SK-N-SH (cell line): ENCODE results near the gene HDAC4. TPM values are rescaled to one million over a fixed set of nuclear protein-coding genes. Genes with fewer than 3 reads are reported as not detected.

Experiments used
- CTCF ChIA-PET: fragments of 300-600, 350-600 bp; formaldehyde crosslinking; extraction: SDS; loops from one replicate; lab custom pipeline; 2021; lab: Yijun Ruan, JAX
- POLR2A ChIA-PET: fragments of 350-600 bp; sonication (Branson Sonifier 250); formaldehyde crosslinking; extraction: SDS; loops from one replicate; lab custom pipeline; 2020; ENCODE audit warnings: antibody characterized with exemption, inconsistent platforms; lab: Yijun Ruan, JAX
- DNase-seq: peaks from one replicate; pipeline ENCODE4 v3.0.0; 2012
- H2AFZ ChIP-seq: fragments of 200-600 bp; sonication (generic); 2 replicates; pipeline ENCODE4 v1.8.1; 2016; ENCODE audit warnings: antibody characterized with exemption, mild to moderate bottlenecking, low read depth
- H3F3A ChIP-seq: fragments of 200-600 bp; sonication (generic); replicated peaks from 2 replicates; pipeline ENCODE3; 2016; ENCODE audit warnings: antibody characterized with exemption, mild to moderate bottlenecking; ENCODE audit not compliant: insufficient read depth
- H3K27ac ChIP-seq, 2 experiments: fragments of 200-500 bp in 1 of 2; fragments of 200-600 bp in 1 of 2; sonication (Bioruptor generic) in 1 of 2; sonication (generic), shearing (Covaris generic) in 1 of 2; 2 replicates each; pipeline versions ENCODE4 v1.5.1 to v1.6.1; 2014 to 2016; ENCODE audit warnings: low read depth in 2 of 2, inconsistent platforms in 1 of 2, low read length in 1 of 2, mild to moderate bottlenecking in 1 of 2, mixed read lengths in 1 of 2
- H3K27me3 ChIP-seq: fragments of 200-600 bp; sonication (generic), shearing (Covaris generic); 2 replicates; pipeline ENCODE4 v1.6.1; 2016; ENCODE audit warnings: mixed run types; ENCODE audit not compliant: insufficient read depth
- H3K36me3 ChIP-seq, 2 experiments: fragments of 200-500 bp in 1 of 2; fragments of 200-600 bp in 1 of 2; sonication (Bioruptor generic) in 1 of 2; sonication (generic) in 1 of 2; replicated peaks in 1 of 2; 2 replicates each; pipeline versions ENCODE3 to v1.5.1; 2014 to 2016; ENCODE audit warnings: low read length in 1 of 2, mild to moderate bottlenecking in 1 of 2; ENCODE audit not compliant: insufficient read depth in 2 of 2, control insufficient read depth in 1 of 2
- H3K4me1 ChIP-seq, 2 experiments: fragments of 200-500 bp in 1 of 2; fragments of 200-600 bp in 1 of 2; sonication (Bioruptor generic) in 1 of 2; sonication (generic), shearing (Covaris generic) in 1 of 2; 2 replicates each; pipeline versions ENCODE4 v1.5.1 to v1.6.1; 2014 to 2016; ENCODE audit warnings: low read depth in 1 of 2, low read length in 1 of 2, mixed run types in 1 of 2; ENCODE audit not compliant: insufficient read depth in 2 of 2, control insufficient read depth in 1 of 2
- H3K4me2 ChIP-seq: fragments of 200-600 bp; sonication (generic), shearing (Covaris generic); 2 replicates; pipeline ENCODE4 v1.6.1; 2017; ENCODE audit warnings: mixed run types
- H3K4me3 ChIP-seq, 2 experiments: fragments of 200-500 bp in 1 of 2; fragments of 200-600 bp in 1 of 2; sonication (Bioruptor generic) in 1 of 2; sonication (generic), shearing (Covaris generic) in 1 of 2; 2 replicates each; pipeline versions ENCODE4 v1.5.1 to v1.8.1; 2014 to 2016; ENCODE audit warnings: low read depth in 2 of 2, inconsistent platforms in 1 of 2, low read length in 1 of 2, mild to moderate bottlenecking in 1 of 2, mixed read lengths in 1 of 2, moderate library complexity in 1 of 2
- H3K79me2 ChIP-seq: fragments of 200-600 bp; sonication (generic); 2 replicates; pipeline ENCODE4 v1.8.1; 2017; ENCODE audit warnings: mild to moderate bottlenecking; ENCODE audit not compliant: insufficient read depth
- H3K9ac ChIP-seq: fragments of 200-600 bp; sonication (generic); 2 replicates; pipeline ENCODE4 v1.6.1; 2017; ENCODE audit warnings: mixed run types
- H3K9me2 ChIP-seq: fragments of 200-600 bp; sonication (generic); 2 replicates; pipeline ENCODE4 v1.6.1; 2017; ENCODE audit warnings: mixed run types
- H3K9me3 ChIP-seq: fragments of 200-600 bp; sonication (generic); 2 replicates; pipeline ENCODE4 v1.6.1; 2017; ENCODE audit warnings: mixed run types, mild to moderate bottlenecking, moderate library complexity
- H4K20me1 ChIP-seq: fragments of 200-600 bp; sonication (generic); 2 replicates; pipeline ENCODE4 v1.6.1; 2017; ENCODE audit warnings: mild to moderate bottlenecking, mixed run types; ENCODE audit not compliant: insufficient read depth
- CHD2 ChIP-seq: fragments of 150-350 bp; IDR thresholded peaks from 2 replicates; pipeline ENCODE4 v1.6.1; 2018; ENCODE audit warnings: low read length; ENCODE audit not compliant: partially characterized antibody
- ELF1 ChIP-seq: IDR thresholded peaks from 2 replicates; pipeline ENCODE4 v1.4.0; 2012
- MXI1 ChIP-seq: IDR thresholded peaks from 2 replicates; pipeline ENCODE4 v1.6.1; 2012; ENCODE audit warnings: mild to moderate bottlenecking, low read depth, low read length, improper control_type of control experiment
- NFIC ChIP-seq: IDR thresholded peaks from 2 replicates; pipeline ENCODE4 v1.4.0; 2012; ENCODE audit warnings: borderline replicate concordance
- NRF1 ChIP-seq: IDR thresholded peaks from 2 replicates; pipeline ENCODE4 v1.6.1; 2012; ENCODE audit warnings: low read depth, mild to moderate bottlenecking, low read length
- POLR2AphosphoS5 ChIP-seq: IDR thresholded peaks from 2 replicates; pipeline ENCODE4 v1.6.1; 2012; ENCODE audit warnings: low read depth, low read length
- RFX5 ChIP-seq: IDR thresholded peaks from 2 replicates; pipeline ENCODE4 v1.6.1; 2012; ENCODE audit warnings: mild to moderate bottlenecking, improper control_type of control experiment, low read length
- TAF1 ChIP-seq: IDR thresholded peaks from 2 replicates; pipeline ENCODE4 v1.6.1; 2012; ENCODE audit warnings: low read depth, mild to moderate bottlenecking, low read length, moderate library complexity, borderline replicate concordance
- TEAD4 ChIP-seq: IDR thresholded peaks from 2 replicates; pipeline ENCODE4 v1.4.0; 2012; ENCODE audit warnings: mild to moderate bottlenecking, borderline replicate concordance; ENCODE audit not compliant: insufficient read depth
- YY1 ChIP-seq: IDR thresholded peaks from 2 replicates; pipeline ENCODE4 v1.4.0; 2012; ENCODE audit warnings: low read depth, mild to moderate bottlenecking
- WGBS: methylation state at CpG from one replicate; pipeline ENCODE4 v1.1.6; 2017; ENCODE audit warnings: low lambda C conversion rate; 5-methylcytosine and 5-hydroxymethylcytosine counted together
- polyA plus RNA-seq, 3 experiments: library from polyadenylated mRNA; depleted of rRNA; stranded (reverse); fragments of >200 nt; gene quantifications; 2 replicates each; pipeline ENCODE4 v1.2.3, GENCODE V29; 2012
- TF ChIP-seq, protein P1 (sequence below): IDR thresholded peaks from 2 replicates; pipeline ENCODE4 v1.4.0; 2012; ENCODE audit warnings: low read depth, borderline replicate concordance
- TF ChIP-seq, protein P2 (sequence below): IDR thresholded peaks from 2 replicates; pipeline ENCODE4; 2012
- TF ChIP-seq, protein P3 (sequence below): IDR thresholded peaks from 2 replicates; pipeline ENCODE4 v1.6.1; 2012; ENCODE audit warnings: mild to moderate bottlenecking, low read depth, low read length, moderate library complexity
- TF ChIP-seq, protein P4 (sequence below): IDR thresholded peaks from 2 replicates; pipeline ENCODE4 v1.4.0; 2012; ENCODE audit warnings: low read depth
- TF ChIP-seq, protein P5 (sequence below): fragments of 150-350 bp; IDR thresholded peaks from 2 replicates; pipeline ENCODE4 v1.6.1; 2017; ENCODE audit warnings: antibody characterized with exemption, low read length, low read depth, borderline replicate concordance
- TF ChIP-seq, protein P6 (sequence below): fragments of 150-350 bp; IDR thresholded peaks from 2 replicates; pipeline ENCODE4 v1.6.1; 2016; ENCODE audit warnings: mild to moderate bottlenecking, low read depth, low read length

Gene HDAC4
- polyA plus RNA-seq, 1 of the 3 experiments (the other 2 are of a cell fraction): 5.5 TPM

DNA sequence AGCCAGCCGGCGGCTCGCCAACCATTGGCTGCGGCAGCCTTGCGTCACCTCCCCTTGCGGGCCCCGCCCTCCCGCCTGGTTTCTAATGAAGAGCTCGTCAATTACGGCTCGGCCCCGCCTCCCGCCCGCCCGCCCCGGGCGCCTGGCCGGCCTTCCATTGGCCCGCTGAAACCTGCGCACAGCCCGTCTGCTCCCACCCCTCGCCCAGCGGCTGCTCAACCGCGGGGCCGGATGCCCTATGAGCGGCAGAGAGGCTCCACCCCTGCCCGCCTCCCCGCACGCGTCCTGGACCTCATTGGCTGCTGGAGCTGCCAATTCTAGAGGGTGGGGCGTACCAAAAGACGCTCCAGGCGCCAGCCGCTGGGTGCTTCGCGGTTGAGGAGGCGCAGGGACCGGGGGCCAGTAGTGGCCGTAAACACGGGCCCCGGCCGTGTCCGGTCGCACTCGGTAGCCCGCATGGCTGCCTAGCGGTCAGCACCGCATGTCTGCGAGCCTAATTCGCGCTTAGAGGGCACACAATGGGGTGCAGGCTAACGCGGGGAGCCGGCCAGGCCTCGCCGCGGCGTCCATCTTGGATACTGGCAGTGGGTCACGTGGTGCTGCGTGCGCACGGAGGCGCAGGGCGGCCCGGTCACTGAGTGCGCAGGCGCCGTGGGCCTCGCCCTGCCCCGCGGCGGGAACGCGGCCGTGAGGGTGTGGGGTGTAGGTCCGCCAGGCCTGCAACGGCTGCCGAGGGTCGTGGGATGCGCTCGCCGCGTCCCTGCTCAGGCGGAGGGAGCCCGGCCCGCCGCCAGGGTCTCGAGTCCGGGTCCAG, 454 bp upstream of the HDAC4 start:
- peak overlapping the region; percentile 100 for H3K9ac ChIP-seq

More for the DNA sequence above, 454 bp upstream of the HDAC4 start:
- 0% methylated on average over 9 of the region's 90 CpGs for WGBS
- Histone ChIP-seq H2AFZ (peak overlapping the region; percentile 74; the same call in 1 of the 2 replicates), H3K36me3 (no peaks in the 10 kb centered on the region), H3K9me2 (no peaks in the 10 kb centered on the region), H3K4me3 (peak overlapping the region; percentile 86 to 98), H3K27me3 (no peaks in the 10 kb centered on the region), H3K79me2 (peaks cover 34% of the 10 kb centered on the region), H3F3A (no peaks in the 10 kb centered on the region), H3K27ac (peak overlapping the region; percentile 99 to 100), H3K9me3 (no peaks in the 10 kb centered on the region), H4K20me1 (peaks cover 7% of the 10 kb centered on the region; the same call in 1 of the 2 replicates), H3K4me1 (peaks cover 15 to 26% of the 10 kb centered on the region in 2 experiments; a peak in 3 of 4 replicates), H3K4me2 (peak overlapping the region; percentile 84)
- TF ChIP-seq, protein P1, sequence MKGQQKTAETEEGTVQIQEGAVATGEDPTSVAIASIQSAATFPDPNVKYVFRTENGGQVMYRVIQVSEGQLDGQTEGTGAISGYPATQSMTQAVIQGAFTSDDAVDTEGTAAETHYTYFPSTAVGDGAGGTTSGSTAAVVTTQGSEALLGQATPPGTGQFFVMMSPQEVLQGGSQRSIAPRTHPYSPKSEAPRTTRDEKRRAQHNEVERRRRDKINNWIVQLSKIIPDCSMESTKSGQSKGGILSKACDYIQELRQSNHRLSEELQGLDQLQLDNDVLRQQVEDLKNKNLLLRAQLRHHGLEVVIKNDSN: peak; percentile 99
- peak; percentile 61 for TF ChIP-seq CHD2
- no peak for TF ChIP-seq NFIC
- TF ChIP-seq, protein P2, sequence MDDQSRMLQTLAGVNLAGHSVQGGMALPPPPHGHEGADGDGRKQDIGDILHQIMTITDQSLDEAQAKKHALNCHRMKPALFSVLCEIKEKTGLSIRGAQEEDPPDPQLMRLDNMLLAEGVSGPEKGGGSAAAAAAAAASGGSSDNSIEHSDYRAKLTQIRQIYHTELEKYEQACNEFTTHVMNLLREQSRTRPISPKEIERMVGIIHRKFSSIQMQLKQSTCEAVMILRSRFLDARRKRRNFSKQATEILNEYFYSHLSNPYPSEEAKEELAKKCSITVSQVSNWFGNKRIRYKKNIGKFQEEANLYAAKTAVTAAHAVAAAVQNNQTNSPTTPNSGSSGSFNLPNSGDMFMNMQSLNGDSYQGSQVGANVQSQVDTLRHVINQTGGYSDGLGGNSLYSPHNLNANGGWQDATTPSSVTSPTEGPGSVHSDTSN: peak; percentile 92
- no peak for TF ChIP-seq RFX5
- TF ChIP-seq ELF1: no peak
- peak; percentile 92 for TF ChIP-seq POLR2AphosphoS5
- peak; percentile 99 for TF ChIP-seq YY1
- TF ChIP-seq TEAD4: 0 out of 2 replicates have a peak, but pooled peaks have one; percentile 10
- TF ChIP-seq MXI1: peak; percentile 57; the same call in 1 of the 2 replicates
- TF ChIP-seq, protein P3, sequence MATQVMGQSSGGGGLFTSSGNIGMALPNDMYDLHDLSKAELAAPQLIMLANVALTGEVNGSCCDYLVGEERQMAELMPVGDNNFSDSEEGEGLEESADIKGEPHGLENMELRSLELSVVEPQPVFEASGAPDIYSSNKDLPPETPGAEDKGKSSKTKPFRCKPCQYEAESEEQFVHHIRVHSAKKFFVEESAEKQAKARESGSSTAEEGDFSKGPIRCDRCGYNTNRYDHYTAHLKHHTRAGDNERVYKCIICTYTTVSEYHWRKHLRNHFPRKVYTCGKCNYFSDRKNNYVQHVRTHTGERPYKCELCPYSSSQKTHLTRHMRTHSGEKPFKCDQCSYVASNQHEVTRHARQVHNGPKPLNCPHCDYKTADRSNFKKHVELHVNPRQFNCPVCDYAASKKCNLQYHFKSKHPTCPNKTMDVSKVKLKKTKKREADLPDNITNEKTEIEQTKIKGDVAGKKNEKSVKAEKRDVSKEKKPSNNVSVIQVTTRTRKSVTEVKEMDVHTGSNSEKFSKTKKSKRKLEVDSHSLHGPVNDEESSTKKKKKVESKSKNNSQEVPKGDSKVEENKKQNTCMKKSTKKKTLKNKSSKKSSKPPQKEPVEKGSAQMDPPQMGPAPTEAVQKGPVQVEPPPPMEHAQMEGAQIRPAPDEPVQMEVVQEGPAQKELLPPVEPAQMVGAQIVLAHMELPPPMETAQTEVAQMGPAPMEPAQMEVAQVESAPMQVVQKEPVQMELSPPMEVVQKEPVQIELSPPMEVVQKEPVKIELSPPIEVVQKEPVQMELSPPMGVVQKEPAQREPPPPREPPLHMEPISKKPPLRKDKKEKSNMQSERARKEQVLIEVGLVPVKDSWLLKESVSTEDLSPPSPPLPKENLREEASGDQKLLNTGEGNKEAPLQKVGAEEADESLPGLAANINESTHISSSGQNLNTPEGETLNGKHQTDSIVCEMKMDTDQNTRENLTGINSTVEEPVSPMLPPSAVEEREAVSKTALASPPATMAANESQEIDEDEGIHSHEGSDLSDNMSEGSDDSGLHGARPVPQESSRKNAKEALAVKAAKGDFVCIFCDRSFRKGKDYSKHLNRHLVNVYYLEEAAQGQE: peak; percentile 39; the same call in 1 of the 2 replicates
- TF ChIP-seq, protein P4, sequence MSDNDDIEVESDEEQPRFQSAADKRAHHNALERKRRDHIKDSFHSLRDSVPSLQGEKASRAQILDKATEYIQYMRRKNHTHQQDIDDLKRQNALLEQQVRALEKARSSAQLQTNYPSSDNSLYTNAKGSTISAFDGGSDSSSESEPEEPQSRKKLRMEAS: peak; percentile 84; the same call in 1 of the 2 replicates
- TF ChIP-seq NRF1: peak; percentile 88
- TF ChIP-seq, protein P5, sequence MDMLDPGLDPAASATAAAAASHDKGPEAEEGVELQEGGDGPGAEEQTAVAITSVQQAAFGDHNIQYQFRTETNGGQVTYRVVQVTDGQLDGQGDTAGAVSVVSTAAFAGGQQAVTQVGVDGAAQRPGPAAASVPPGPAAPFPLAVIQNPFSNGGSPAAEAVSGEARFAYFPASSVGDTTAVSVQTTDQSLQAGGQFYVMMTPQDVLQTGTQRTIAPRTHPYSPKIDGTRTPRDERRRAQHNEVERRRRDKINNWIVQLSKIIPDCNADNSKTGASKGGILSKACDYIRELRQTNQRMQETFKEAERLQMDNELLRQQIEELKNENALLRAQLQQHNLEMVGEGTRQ: peak; percentile 88
- no peak; the same call in 1 of the 2 replicates for TF ChIP-seq TAF1
- TF ChIP-seq, protein P6, sequence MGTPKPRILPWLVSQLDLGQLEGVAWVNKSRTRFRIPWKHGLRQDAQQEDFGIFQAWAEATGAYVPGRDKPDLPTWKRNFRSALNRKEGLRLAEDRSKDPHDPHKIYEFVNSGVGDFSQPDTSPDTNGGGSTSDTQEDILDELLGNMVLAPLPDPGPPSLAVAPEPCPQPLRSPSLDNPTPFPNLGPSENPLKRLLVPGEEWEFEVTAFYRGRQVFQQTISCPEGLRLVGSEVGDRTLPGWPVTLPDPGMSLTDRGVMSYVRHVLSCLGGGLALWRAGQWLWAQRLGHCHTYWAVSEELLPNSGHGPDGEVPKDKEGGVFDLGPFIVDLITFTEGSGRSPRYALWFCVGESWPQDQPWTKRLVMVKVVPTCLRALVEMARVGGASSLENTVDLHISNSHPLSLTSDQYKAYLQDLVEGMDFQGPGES: peak; percentile 63
- peak; percentile 99 for DNase-seq
- POLR2A ChIA-PET: interaction anchor here (0.7 to 1.0 kb wide), 5 partner anchors 10 to 160 kb away, joined by 3 to 4 read pairs (median 4); no protein-coding TSS in a partner anchor
- CTCF ChIA-PET: interaction anchor here (0.6 to 1.0 kb wide), 3 partner anchors 9 to 299 kb away, joined by 3 read pairs; no protein-coding TSS in a partner anchor
